GM21576 (cell line): Measurements from ENCODE around the gene C1orf198.

Experiments
- ATAC-seq: cut with Tn5 transposase; IDR thresholded peaks from one replicate; pipeline ENCODE4 v1.9.1; 2021; ENCODE audit warnings: mild to moderate bottlenecking, moderate library complexity; ENCODE audit not compliant: unreplicated experiment

C1orf198 gene

GRCh38 chr1:230894032-230894431 lies 25.7 kb upstream of the C1orf198 start:
- ATAC-seq, result no peak

DNA sequence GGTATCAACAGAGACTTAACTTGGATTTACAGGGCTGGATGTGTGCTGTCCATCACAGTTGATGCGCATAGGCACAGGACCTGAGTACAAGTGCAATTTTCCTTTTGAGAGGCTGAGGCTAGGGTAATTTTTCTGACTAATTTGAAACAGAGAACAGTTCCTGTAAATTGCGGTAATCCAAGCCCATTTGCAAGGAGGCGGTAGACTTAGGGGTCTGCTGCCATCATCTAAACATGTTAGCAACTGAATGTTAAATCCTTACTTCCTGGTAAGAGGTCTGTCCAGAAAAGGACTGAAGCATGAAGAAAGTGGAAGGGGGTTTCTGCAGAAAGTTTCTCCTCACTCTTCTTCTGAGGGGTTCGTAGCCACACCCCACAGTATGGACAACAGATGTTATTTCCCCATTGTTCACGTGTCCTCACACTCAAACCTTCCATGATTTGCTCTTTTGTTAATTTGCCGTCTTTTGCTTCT lies 23.7 kb upstream of the C1orf198 start:
- no peak for ATAC-seq

DNA sequence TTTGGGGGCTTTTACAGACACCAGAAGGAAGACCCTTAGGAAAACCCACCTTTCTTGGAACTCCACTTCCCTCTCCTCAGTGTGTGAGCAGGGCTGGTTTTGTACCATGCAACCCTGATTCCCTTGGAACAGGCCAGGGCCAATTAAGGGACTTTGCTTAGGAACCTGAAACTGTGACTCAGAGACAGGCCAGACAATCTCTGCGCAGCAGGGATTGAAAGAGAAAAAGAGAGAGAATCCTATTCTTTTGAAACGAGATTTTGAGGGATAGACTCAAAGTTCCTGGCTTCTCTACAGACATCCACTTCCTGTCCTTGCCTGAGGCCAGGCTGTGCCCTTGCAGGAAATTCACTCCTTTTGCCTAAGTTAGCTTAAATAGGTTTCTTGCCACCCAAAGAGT lies 23.1 kb upstream of the C1orf198 start:
- ATAC-seq, result no peak

GRCh38 chr1:230884646-230885045 lies 16.3 kb upstream of the C1orf198 start:
- no peak for ATAC-seq

- ATAC-seq, result no peak
Observed at GRCh38 chr1:230883967-230884366, 15.6 kb upstream of the C1orf198 start.

DNA sequence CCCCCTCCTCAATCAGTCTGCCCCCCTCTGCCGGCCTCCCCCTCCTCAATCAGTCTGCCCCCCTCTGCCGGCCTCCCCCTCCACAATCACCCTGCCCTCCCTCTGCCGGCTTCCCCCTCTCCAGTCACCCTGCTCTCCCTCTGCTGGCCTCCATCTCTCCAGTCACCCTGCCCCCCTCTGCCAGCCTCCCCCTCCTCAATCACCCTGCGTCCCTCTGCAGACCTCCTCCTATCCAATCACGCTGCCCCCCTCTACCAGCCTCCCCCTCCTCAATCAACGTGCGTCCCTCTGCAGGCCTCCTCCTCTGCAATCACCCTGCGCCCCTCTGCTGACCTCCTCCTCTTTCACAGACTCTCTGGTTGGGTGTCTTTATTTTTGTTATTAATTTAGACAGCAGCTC lies 11.5 kb upstream of the C1orf198 start:
- ATAC-seq, result no peak

- no peak for ATAC-seq
Observed at GRCh38 chr1:230878591-230878990, 10.3 kb upstream of the C1orf198 start.

DNA sequence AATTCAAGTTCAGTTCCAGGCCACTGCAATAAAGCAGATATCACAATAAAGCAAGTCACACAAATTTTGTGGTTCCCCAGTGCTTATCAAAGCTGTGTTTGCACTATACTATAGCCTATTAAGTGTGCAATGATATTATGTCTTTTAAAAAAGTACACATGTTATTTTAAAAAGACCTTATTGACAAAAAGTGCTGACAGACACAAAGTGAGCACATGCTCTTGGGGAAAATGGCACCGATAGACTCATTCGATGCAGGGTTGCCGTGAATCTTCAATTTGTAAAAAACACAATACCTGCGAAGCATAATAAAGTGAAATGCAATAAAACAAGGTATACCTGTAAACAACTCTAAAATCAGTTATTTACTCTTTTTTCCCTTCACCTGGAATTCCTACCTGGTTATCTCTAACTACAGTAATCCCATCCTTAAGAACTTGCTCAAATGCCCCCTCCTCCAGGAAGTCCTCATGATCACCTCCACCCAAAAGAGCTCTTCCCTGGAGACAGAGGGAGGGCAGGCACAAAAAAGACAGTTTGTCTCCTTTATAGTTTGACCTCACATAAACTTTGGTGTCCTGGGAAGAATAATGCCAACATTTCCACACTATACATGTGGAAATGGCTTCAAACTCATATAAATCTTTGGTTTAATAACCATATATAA lies 9.7 kb upstream of the C1orf198 start:
- ATAC-seq, result no peak

GRCh38 chr1:230877146-230877923 lies 9.0 kb upstream of the C1orf198 start:
- ATAC-seq, result no peak

GRCh38 chr1:230876660-230877059 lies 8.3 kb upstream of the C1orf198 start:
- ATAC-seq, result no peak

GRCh38 chr1:230875370-230875769 lies 7.0 kb upstream of the C1orf198 start:
- no peak for ATAC-seq

DNA sequence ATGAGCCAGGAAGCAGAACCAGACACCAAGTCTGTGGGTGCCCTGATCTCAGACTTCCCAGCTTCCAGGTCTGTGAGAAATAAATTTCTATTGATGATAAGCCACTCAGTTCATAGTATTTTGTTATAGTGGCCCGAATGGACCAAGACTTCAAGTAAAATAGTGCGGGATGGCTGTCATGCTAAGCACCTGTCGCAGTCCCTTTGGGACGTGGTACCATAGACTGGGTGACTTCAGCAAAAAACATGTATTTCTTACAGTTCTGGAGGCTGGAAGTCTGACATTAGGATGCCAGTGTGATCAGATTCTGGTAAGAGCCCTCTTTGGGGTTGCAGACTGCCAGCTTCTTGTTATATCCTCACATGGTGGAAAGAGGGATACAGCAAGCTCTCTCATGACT lies 2.6 kb upstream of the C1orf198 start:
- ATAC-seq, result no peak

DNA sequence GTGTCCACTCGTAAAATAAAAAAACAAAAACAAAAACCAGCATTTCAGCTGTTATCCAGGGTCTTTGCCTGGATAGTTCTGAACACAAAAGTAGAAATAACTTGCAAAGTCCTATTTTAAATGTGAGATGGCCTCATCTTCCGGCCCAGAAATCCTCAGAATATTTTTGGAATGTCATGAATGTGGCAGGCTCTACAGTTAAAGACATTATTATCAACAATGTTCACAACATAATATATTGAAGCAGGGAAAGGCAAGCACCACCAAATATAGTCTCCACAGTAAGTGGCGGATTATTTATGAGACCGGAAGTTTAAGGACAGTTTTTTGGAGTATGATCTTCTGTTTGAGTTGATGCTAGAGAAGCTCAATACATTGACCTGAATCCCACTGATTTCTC lies 1.2 kb upstream of the C1orf198 start:
- ATAC-seq, result no peak

- ATAC-seq, result peak; percentile 41
Observed at GRCh38 chr1:230868736-230869385, 540 bp upstream of the C1orf198 start.

DNA sequence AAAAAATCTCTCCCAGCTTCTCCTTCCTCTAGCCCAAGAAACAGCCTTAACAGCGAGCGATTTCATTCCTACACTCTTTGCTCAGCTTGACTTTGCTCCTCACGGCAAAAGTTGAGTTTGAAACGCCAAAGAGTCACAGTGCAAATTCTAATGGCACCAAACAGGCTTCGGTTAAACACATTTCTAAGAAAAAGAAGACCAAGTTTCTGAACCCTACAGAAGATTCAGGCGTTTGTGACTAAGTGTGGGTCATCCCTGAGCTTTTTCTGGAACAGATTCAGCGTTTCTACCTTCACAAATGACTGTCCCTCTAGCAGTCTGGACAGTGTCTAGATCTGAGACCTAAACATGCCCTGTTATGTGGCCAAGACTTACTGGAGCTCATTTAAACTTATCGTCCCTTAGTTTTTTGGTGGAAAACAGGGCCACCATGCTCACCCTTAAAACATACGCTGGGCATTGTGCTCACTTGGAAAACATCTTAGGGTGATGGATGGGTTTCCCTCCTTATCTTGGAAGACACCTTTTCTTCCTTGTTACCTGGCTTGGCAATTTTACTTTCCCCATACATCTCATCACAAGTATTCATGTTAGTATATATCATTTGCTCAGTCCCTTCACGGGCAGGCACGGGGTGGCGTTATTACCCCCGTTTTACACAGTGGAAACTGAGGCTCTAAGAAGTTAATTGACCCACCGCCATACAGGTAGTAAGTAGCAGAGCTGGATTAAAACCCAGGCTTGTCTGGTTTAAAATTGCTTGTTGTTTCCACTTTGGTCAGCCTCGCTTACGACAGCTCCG lies 1.0 kb downstream of the C1orf198 start:
- ATAC-seq, result no peak

DNA sequence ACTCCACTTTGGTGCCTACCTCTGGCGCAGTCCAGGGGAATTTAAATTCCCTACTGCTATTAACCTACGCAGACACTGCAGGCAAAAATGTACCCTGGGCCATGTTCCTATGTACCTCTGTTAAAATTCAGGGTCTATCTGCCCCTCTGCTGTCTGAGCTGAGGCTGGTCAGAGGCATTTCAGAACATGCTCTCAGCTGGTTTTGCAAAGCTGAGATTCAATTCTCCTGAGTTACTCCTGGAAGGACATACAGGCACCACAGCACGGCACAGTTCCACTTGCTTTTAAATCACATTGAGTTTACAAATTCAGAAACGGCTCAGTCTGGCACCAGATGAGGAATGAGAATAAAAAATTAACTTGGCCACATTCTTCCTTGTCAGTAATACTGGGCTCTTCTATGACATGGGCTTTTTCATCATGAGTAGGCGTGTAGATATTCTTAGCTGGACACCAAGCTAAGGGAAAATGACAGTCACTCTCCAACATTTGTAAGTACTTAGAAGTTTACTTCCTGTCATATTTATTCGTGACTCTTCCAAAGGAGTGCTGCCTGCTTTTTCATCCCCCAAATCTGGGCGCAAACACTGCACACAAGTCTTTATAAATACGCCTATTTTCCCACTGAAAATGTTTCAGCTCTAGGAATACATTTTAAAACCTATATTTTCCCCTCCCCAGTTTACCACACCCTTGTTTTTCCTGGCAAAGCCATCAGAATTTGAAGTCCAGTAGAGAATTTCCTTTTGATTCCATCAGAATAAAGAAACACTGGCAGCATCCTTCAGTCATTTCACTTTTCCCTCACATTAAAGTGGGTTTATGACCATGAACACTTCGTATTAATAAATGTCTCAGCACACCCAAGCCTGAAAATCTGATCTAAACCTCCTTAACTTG lies 1.9 kb downstream of the C1orf198 start:
- ATAC-seq, result no peak

DNA sequence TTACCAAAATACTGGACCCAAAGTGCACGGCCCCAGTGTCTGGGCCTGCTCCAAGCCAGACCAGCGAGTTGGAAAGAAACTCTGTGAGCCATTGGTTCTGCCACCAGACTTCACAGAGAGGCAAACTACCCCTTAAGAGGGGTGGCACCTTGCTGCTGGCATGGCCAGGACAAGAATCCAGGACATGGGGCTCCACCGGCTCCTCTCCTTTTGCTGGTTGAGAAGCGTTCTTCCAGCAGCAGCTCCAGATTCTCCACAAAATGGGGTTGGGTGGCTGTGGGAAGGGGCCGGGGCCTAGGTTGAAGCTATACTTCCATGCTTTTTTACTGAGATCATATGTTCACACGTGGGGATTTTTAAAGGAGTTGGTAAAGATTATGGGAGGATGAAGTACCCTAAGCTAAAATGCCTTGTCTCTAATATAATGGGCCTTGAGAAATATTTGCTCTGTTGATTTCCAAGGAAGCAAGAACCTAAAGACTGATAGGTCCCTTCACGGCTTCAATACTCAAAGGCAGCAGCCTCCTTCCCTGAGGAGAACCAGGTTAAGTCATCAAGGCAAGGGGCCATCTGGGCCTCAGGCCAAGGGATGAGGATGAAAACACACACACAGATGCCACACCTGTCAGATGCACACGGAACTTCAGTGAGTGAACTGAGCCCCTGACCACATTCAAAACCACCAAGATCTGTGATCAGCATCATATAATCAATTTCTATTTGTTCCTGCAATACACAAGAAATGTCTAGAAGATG lies 3.1 kb downstream of the C1orf198 start:
- ATAC-seq, result no peak

- ATAC-seq, result no peak
Observed at GRCh38 chr1:230864441-230864840, 3.9 kb downstream of the C1orf198 start.

GRCh38 chr1:230863449-230863848 lies 4.9 kb downstream of the C1orf198 start:
- no peak for ATAC-seq
